ENCODE results near the gene OPN1LW. TPM values are rescaled to one million over a fixed set of nuclear protein-coding genes. Genes with fewer than 3 reads are reported as not detected.

The OPN1LW gene
- total RNA-seq, 1 donor from 2014 or later: not detected

Other genes starting within 250 kb of the OPN1LW start
- gene AVPR2, start 239.6 kb upstream of the OPN1LW start, total RNA-seq: not detected in 2 replicates
- 135 and 137 TPM in 2 replicates for gene ARHGAP4, start 218.0 kb upstream of the OPN1LW start, total RNA-seq
- 153 and 168 TPM in 2 replicates for gene NAA10, start 209.2 kb upstream of the OPN1LW start, total RNA-seq
- 13.7 and 15.1 TPM in 2 replicates for gene RENBP, start 199.6 kb upstream of the OPN1LW start, total RNA-seq
- gene HCFC1, start 172.4 kb upstream of the OPN1LW start, total RNA-seq: 107 and 109 TPM in 2 replicates
- 2.4 and 3.8 TPM in 2 replicates for gene TMEM187, start 171.5 kb upstream of the OPN1LW start, total RNA-seq
- 177 and 192 TPM in 2 replicates for gene IRAK1, start 124.3 kb upstream of the OPN1LW start, total RNA-seq
- 55.1 and 58.8 TPM in 2 replicates for gene MECP2, start 46.5 kb upstream of the OPN1LW start, total RNA-seq
- gene OPN1MW, start 38.4 kb downstream of the OPN1LW start, total RNA-seq: not detected in 2 replicates
- gene OPN1MW2, start 75.5 kb downstream of the OPN1LW start, total RNA-seq: not detected in 2 replicates
- gene OPN1MW3, start 113.3 kb downstream of the OPN1LW start, total RNA-seq: not detected in 2 replicates
- gene TEX28, start 150.9 kb downstream of the OPN1LW start, total RNA-seq: not detected in 2 replicates
- not detected in 2 replicates for gene TKTL1, start 151.6 kb downstream of the OPN1LW start, total RNA-seq
- gene FLNA, start 230.4 kb downstream of the OPN1LW start, total RNA-seq: 824 and 840 TPM in 2 replicates
- gene EMD, start 235.1 kb downstream of the OPN1LW start, total RNA-seq: 91.7 and 92.8 TPM in 2 replicates